HG03097 (cell line): Measurements from ENCODE around the gene MICALL2.

ENCODE experiments used
- ATAC-seq: cut with Tn5 transposase; IDR thresholded peaks from one replicate; pipeline ENCODE4 v1.9.1; 2021; ENCODE audit not compliant: unreplicated experiment, low FRiP score

MICALL2 gene

GRCh38 chr7:1493571-1493970 lies 34.3 kb upstream of the MICALL2 start:
- no peak for ATAC-seq

DNA sequence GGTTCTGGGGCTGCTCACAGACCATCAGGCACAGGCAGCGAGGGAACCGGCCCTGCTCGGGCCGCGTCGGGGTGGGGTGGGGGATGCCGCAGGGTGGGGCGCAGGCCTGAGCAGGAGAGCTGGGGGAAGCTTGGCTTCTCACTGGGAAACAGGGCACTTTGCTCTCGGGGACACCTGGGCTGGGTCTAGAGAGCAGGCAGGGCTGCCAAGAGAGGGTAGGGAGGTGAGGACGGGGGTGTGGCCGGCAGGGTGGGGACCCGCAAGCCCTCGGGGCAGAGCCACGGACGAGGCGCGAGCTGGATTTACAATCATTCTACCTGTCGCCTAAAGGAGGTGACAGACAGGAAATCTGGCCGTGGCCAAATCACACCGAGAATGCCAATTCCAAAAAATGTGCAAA lies 33.9 kb upstream of the MICALL2 start:
- ATAC-seq = no peak

- ATAC-seq = no peak
Observed at GRCh38 chr7:1492640-1493039, 33.4 kb upstream of the MICALL2 start.

GRCh38 chr7:1492221-1492620 lies 33.0 kb upstream of the MICALL2 start:
- ATAC-seq = no peak

DNA sequence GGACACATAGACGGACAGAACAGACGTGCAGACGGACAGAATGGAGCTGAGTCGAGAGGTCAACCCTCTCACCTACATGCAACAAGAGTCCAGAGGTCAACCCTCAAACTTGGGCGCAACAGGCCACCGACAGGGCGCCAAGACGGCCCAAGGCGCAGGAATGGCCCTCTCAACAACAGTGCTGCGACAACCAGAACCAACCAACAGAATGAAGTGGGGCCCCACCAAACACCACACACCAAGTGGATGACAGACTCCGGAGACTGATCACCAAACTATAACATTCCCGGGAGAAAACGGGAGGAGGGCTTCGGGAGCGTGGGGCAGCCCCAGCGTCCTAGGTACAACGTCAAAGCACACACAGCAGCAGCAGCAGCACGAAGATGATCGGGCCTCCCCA lies 31.6 kb upstream of the MICALL2 start:
- no peak for ATAC-seq

DNA sequence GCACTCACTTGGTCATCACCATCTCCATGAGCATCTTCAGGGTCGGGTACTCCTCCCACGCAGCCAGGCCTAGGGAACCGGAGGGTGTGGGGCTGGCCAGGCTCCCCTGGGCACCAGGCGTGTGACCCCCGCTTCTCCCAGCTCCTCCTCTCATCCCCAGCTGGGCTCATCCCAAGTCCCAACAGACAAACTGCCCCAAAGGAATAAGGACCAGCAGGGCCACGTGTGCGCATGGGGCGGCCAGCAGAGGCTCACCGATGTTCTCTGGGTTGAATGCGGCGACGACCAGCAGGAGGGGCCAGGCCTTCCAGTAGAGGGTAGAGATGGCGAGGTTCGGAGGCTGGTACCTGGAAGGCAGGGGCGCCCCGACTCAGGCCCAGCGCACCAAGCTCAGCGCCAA lies 30.1 kb upstream of the MICALL2 start:
- no peak for ATAC-seq

DNA sequence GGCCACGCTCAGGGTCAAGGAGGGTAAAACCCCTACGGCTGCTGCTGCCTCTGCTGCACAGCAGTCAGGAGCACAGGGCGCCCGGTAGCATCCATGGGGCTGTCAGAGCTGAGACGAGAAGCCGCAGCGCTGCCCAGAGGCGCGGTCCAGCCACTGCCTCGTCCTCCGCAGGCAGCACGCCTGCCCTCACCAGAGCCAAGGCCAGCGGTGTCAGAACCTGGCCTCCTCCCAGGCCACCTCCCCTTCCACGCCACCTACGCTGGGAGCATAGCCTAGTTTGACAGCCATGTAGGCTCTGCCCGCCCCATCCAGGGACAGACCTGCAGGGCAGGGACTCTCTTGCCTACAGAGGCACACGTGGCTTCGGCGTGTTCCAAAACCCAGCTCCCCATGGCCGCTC lies 28.7 kb upstream of the MICALL2 start:
- no peak for ATAC-seq

- ATAC-seq = no peak
Observed at GRCh38 chr7:1487466-1487865, 28.2 kb upstream of the MICALL2 start.

- no peak for ATAC-seq
Observed at GRCh38 chr7:1486571-1486970, 27.3 kb upstream of the MICALL2 start.

- ATAC-seq = no peak
Observed at GRCh38 chr7:1485156-1485555, 25.9 kb upstream of the MICALL2 start.

- no peak for ATAC-seq
Observed at GRCh38 chr7:1484569-1484968, 25.3 kb upstream of the MICALL2 start.

GRCh38 chr7:1483536-1484505 lies 24.6 kb upstream of the MICALL2 start:
- ATAC-seq = no peak

GRCh38 chr7:1483079-1483478 lies 23.8 kb upstream of the MICALL2 start:
- ATAC-seq = no peak

DNA sequence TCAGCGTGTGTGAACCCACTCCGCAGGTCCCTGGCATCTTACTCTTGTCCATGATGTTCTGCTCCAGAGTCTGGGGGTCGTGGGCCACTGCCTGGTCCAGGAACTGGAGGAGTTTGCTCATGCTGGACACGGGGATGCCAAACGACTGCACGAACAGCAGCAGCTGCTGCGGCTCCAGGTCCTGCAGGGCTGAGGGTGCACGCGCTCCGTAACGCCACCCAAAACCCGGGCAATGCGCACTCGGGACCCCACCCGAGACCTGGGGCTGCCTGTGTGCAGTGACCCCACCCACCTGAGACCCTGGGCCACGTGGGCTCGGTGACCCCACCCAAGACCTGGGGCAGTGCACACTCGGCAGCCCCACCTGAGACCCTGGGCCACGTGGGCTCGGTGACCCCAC lies 22.0 kb upstream of the MICALL2 start:
- no peak for ATAC-seq

GRCh38 chr7:1480670-1481069 lies 21.4 kb upstream of the MICALL2 start:
- no peak for ATAC-seq

DNA sequence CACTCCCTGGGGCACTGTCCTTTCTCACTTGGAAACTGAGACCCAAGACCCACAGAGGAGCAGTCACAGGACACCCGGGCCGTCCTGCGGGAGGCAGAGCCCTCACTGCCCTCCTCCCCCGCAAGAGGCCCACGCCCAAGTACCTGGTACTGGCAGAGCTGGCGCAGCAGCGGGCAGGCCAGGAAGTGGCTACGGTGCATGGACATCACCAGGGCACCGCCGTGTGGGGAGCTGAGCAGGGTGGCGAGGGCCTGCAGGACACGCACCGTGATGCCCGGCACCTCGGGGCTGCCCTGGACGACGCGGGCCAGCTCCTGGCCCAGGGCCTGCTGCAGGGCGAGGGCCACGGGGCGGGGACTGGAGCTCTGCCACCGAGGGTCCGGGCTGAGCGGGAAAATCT lies 20.0 kb upstream of the MICALL2 start:
- no peak for ATAC-seq

- no peak for ATAC-seq
Observed at GRCh38 chr7:1478480-1478879, 19.2 kb upstream of the MICALL2 start.

DNA sequence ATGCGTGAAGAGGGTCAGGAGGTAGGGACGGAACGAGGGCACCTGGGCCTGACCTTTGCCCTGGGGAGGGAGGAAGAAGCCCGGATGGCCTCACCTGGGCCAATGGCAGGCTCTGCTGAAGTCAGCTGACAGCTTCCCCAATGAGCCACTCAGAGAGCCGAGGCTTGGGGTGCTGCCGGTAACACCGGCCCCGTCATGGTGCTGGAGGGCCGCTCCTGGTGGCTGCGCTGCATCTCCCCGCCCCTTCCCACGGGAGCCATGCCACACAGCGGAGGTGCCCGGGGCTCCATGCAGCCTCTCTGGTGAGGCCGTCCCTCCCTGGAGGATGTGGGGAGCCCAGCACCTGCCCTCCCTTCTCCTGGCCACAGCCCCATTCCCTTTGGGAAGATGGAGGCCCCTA lies 17.6 kb upstream of the MICALL2 start:
- no peak for ATAC-seq

DNA sequence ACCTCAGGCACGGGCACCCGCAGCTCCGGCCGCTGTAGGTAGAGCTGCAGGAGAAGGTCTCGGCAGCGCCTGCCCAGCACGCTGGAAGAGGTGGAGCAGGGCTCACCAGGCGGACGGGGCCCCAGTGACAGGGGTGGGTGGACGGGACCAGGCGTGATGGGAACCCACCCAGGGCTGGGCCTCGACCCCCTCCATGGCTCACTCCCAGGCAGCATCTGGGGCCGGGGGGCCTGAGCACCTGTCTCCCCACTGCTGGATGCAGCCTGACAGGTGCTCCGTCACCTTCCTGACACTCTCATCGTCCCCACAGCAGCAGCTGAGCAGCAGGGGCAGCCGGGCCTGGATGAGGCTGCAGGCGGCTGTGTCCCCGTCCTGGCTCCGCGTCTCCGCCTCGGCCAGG lies 16.7 kb upstream of the MICALL2 start:
- ATAC-seq = no peak

GRCh38 chr7:1475393-1475792 lies 16.1 kb upstream of the MICALL2 start:
- ATAC-seq = no peak

DNA sequence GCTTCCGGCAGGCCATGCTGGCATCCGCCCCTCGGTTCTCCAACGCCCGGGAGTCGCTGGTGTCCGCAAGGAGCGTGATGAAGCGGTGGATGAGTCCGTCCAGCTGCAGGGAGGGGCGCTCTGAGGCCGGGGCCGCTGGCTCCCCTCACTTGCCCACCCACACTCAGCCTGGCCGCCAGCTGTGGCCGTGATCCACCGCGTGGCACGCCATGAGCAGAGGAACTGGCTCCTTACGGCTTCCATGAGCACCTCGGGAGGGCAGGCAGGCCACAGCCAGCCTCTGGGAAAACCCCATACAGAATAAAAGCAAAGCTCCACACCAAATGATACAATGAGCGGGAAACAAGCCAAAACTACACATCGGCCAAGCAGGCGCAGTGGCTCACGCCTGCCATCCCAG lies 15.5 kb upstream of the MICALL2 start:
- ATAC-seq = no peak

DNA sequence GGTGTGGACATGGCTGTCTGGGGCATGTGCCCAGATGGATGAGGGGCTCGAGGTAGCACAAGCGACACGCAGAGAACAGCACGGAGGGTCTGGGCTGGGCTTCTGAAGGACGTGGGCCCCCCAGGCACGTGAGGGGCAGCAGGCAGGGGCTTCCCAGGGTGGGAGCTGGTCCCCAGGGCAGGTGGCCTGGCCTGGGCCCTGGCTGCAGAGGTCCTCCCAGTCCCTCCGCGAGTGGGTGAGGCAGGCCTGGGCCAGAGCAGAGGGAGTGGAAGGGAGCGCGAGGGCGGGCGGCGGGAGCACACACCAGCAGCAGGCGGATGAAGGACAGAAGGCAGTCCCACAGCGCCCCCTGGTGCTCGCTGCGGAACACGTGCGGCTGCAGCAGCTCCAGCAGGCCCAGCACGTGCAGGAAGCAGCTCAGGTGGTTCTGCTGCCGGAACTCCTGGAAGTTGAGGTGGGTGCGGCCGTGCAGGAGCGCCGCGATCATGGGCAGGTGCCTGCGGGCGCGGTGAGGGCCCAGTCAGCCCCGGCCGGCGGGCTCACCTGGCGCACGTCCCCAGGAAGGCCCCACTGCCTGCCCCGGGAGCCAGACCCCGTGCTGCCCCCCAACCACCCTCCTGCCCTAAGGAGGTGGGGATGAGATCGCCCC lies 14.7 kb upstream of the MICALL2 start:
- no peak for ATAC-seq
